ENCODE results near the gene POLR2L. TPM values are rescaled to one million over a fixed set of nuclear protein-coding genes. Genes with fewer than 3 reads are reported as not detected.
A peak's percentile ranks its signal among the peaks of the same experiment; 100 is the strongest.

Gene POLR2L
- total and polyA plus RNA-seq, 2 of the 13 experiments (the other 11 are each of a cell fraction or from before 2014, with no cell fraction given) = 104 to 114 TPM

- TF ChIP-seq ZNF687 (CRISPR knock-in tag; IDR thresholded peaks at IDR 0.05) (peak; percentile 15; the same call in 1 of the 2 replicates), FOSL1 (CRISPR knock-in tag; IDR thresholded peaks at IDR 0.05; ENCODE audit: borderline replicate concordance) (no peak), HMGXB4 (CRISPR knock-in tag; IDR thresholded peaks at IDR 0.05; ENCODE audit: borderline replicate concordance in 1 of 2, low read depth in 1 of 2) (no peak), HNRNPUL1 (IDR thresholded peaks at IDR 0.05; ENCODE audit: low read depth, low read length) (no peak), SMAD3 (CRISPR knock-in tag; IDR thresholded peaks at IDR 0.05) (no peak), TCF7 (IDR thresholded peaks at IDR 0.05; ENCODE audit: low read depth) (no peak), RBFOX2 (IDR thresholded peaks at IDR 0.05; ENCODE audit: low read depth, low read length) (peak; percentile 67), GATAD2A (CRISPR knock-in tag; IDR thresholded peaks at IDR 0.05) (no peak), SAP130 (CRISPR knock-in tag; IDR thresholded peaks at IDR 0.05; ENCODE audit: low read depth) (no peak), ZBTB8A (CRISPR knock-in tag; IDR thresholded peaks at IDR 0.05; ENCODE audit: borderline replicate concordance, low read depth) (no peak), WIZ (CRISPR knock-in tag; IDR thresholded peaks at IDR 0.05) (no peak), ZBTB38 (CRISPR knock-in tag; IDR thresholded peaks at IDR 0.05) (peak; percentile 93)
Observed at GRCh38 chr11:839875-840617, 2.3 kb downstream of the POLR2L start (continued).
